ENCODE data around the gene TCEA3.

TCEA3 gene

DNA sequence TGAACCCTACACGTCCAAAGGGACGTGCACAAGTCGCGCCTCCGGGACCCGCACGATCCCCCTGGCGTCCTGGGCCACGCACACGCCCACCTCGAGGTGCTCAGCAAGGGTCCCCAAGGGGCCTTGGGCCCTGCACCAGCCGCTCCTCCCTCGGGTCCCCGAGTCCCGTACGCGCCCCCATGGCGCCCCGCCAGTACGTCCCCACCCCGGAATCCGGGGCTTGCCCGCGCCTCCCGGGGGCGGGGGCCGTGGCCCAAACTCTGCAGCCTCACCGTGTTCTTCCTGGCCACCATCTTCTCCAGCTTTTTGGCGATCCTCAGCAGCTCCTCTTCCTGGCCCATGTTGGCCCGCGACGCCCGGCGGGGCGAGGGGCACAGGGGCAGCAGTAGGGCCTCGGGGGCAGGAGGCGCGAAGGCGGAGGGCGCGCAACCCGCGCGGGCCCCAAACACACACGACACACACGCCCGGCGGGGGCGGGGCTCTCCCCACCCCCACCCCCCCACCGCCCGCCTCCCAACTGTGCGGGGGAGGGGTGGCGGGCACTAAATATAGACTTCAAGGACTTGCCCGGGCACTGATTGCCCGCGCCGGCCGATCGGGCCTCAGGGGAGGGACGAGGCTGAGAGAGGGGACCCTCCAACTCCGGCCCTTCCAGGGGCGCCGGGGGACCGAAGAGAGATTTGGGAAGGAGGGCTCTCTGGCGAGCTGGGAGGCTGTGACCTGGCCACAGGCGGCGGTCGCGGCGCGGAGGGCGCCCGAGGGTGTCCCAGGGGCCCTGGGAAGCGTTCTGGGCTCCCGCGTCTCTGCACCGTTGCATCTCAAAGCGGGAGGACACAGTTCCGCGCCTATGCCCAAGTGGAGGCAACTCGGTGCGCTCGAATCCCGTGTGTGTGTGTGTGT, at the start of gene TCEA3:
TSS of gene TCEA3 (minus strand) at position 456 of the 900 bp plus-strand sequence. CDS start at position 341, 115 bp downstream.
- peak within 1 kb of the TSS; percentile 96 for H3K4me3 ChIP-seq
- H3K27ac ChIP-seq, result peak within 1 kb of the TSS; percentile 74; the same call in 1 of the 2 replicates
- DNase-seq (ENCODE audit: low read depth, low spot score), result no peak
- H3K9me3 ChIP-seq (ENCODE audit: low read depth, low read length), result no peaks in the 10 kb centered on the region
- H3K36me3 ChIP-seq (ENCODE audit: insufficient read depth, low read length), result peaks cover 5% of the 10 kb centered on the region; the same call in 1 of the 2 replicates
- H3K9ac ChIP-seq (ENCODE audit: insufficient read length), result peak within 1 kb of the TSS; percentile 87
- no peak for TF ChIP-seq EZH2 (IDR thresholded peaks at IDR 0.05)
- peak; percentile 52; the same call in 1 of the 2 replicates for TF ChIP-seq POLR2AphosphoS5 (IDR thresholded peaks at IDR 0.05; ENCODE audit: borderline replicate concordance, low read depth, low read length)

DNA sequence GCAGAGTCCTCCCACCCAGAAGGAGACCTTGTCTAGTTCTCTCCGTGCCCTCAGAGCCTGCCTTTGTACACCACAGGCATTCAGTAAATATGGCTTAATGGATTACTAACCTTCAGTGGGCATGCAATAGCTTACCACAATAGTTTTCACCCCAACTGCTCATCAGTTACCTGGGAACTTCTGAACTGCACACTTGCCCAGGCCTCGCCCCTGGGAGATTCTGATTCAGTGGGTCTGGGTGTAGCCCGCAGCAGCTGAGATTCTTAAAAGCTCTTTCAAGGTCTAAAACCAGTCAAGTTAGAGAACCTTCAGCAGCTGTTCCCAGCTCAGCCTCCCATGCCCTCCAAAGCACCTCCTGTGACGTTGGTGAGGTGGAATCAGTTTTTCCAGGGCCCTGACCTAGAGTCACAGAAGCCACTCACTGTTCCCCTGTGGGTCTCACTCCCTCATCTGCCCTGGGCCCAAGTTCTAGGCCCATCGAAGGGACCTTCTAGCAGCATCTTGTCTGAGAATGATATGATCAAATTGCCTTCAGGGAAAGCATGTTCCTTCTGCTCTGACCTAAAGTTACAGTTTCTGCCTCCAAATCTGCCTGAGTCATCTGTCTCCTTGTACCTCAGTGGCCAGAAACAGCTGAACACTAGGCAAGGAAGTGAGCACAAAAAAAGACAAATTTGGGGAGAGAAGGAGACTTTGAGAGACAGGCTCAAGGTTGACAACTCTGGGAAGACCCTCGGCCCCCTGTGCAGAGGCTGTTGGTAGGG, 48.7 kb upstream of the TCEA3 start:
- TF ChIP-seq EZH2 (IDR thresholded peaks at IDR 0.05) (no peak), POLR2AphosphoS5 (IDR thresholded peaks at IDR 0.05; ENCODE audit: borderline replicate concordance, low read depth, low read length) (no peak)
- H3K36me3 ChIP-seq (ENCODE audit: insufficient read depth, low read length), result no peaks in the 10 kb centered on the region
- H3K9ac ChIP-seq (ENCODE audit: insufficient read length), result no peak overlapping the region
- no peak for DNase-seq (ENCODE audit: low read depth, low spot score)
- no peaks in the 10 kb centered on the region for H3K9me3 ChIP-seq (ENCODE audit: low read depth, low read length)
- no peak overlapping the region for H3K4me3 ChIP-seq
- no peak overlapping the region for H3K27ac ChIP-seq

GRCh38 chr1:23472351-23473036, 47.9 kb upstream of the TCEA3 start:
- Histone ChIP-seq H3K9ac (ENCODE audit: insufficient read length) (no peak overlapping the region), H3K4me3 (no peak overlapping the region), H3K36me3 (ENCODE audit: insufficient read depth, low read length) (no peaks in the 10 kb centered on the region), H3K9me3 (ENCODE audit: low read depth, low read length) (no peaks in the 10 kb centered on the region), H3K27ac (no peak overlapping the region)
- TF ChIP-seq EZH2 (IDR thresholded peaks at IDR 0.05) (no peak), POLR2AphosphoS5 (IDR thresholded peaks at IDR 0.05; ENCODE audit: borderline replicate concordance, low read depth, low read length) (no peak), FOXP2 (optimal IDR thresholded peaks at IDR 0.05; ENCODE audit: control extremely low read depth, extremely low read length, insufficient read depth) (no peak)
- no peak for DNase-seq (ENCODE audit: low read depth, low spot score)

- H3K9ac ChIP-seq (ENCODE audit: insufficient read length), result no peak overlapping the region
- no peaks in the 10 kb centered on the region for H3K36me3 ChIP-seq (ENCODE audit: insufficient read depth, low read length)
- H3K9me3 ChIP-seq (ENCODE audit: low read depth, low read length), result no peaks in the 10 kb centered on the region
- TF ChIP-seq POLR2AphosphoS5 (IDR thresholded peaks at IDR 0.05; ENCODE audit: borderline replicate concordance, low read depth, low read length), result no peak
- TF ChIP-seq EZH2 (IDR thresholded peaks at IDR 0.05), result no peak
- TF ChIP-seq FOXP2 (optimal IDR thresholded peaks at IDR 0.05; ENCODE audit: control extremely low read depth, extremely low read length, insufficient read depth), result no peak
- DNase-seq (ENCODE audit: low read depth, low spot score), result no peak
- no peak overlapping the region for H3K4me3 ChIP-seq
- no peak overlapping the region for H3K27ac ChIP-seq
Observed at GRCh38 chr1:23471473-23472075, 47.0 kb upstream of the TCEA3 start.

GRCh38 chr1:23470282-23471070, 45.9 kb upstream of the TCEA3 start:
- no peaks in the 10 kb centered on the region for H3K36me3 ChIP-seq (ENCODE audit: insufficient read depth, low read length)
- no peak overlapping the region for H3K27ac ChIP-seq
- no peak overlapping the region for H3K4me3 ChIP-seq
- no peaks in the 10 kb centered on the region for H3K9me3 ChIP-seq (ENCODE audit: low read depth, low read length)
- no peak overlapping the region for H3K9ac ChIP-seq (ENCODE audit: insufficient read length)
- TF ChIP-seq FOXP2 (optimal IDR thresholded peaks at IDR 0.05; ENCODE audit: control extremely low read depth, extremely low read length, insufficient read depth) (no peak), POLR2AphosphoS5 (IDR thresholded peaks at IDR 0.05; ENCODE audit: borderline replicate concordance, low read depth, low read length) (no peak), EZH2 (IDR thresholded peaks at IDR 0.05) (no peak)
- no peak for DNase-seq (ENCODE audit: low read depth, low spot score)

- TF ChIP-seq POLR2AphosphoS5 (IDR thresholded peaks at IDR 0.05; ENCODE audit: borderline replicate concordance, low read depth, low read length) (no peak), EZH2 (IDR thresholded peaks at IDR 0.05) (no peak), FOXP2 (optimal IDR thresholded peaks at IDR 0.05; ENCODE audit: control extremely low read depth, extremely low read length, insufficient read depth) (no peak)
- DNase-seq (ENCODE audit: low read depth, low spot score), result no peak
- Histone ChIP-seq H3K9ac (ENCODE audit: insufficient read length) (no peak overlapping the region), H3K4me3 (no peak overlapping the region), H3K9me3 (ENCODE audit: low read depth, low read length) (no peaks in the 10 kb centered on the region), H3K36me3 (ENCODE audit: insufficient read depth, low read length) (no peaks in the 10 kb centered on the region), H3K27ac (no peak overlapping the region)
Observed at GRCh38 chr1:23469372-23469982, 44.9 kb upstream of the TCEA3 start.

DNA sequence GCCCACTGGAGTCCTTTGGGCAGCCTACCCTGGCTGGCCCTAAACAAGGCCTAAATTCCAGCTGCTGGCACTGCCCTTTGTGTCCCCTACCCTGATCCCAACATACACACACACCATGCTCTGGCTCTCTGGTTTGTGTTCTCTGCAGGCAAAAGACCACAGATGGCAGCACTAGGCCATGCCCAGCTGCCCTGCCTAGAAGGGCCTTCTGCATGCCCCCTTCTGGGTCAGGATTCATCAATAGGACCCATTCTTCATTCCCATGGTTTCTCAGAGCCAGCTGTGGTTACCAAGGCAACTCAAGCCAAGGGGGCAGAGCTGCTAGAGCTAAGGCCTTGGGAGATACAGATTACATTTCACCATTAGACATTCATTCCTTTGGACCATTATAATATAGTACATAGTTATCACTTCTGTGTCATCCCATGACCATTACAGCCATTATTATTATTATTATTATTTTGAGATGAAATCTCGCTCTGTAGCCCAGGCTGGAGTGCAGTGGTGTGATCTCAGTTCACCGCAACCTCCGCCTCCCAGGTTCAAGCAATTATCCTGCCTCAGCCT, 42.0 kb upstream of the TCEA3 start:
- Histone ChIP-seq H3K9ac (ENCODE audit: insufficient read length) (no peak overlapping the region), H3K4me3 (no peak overlapping the region), H3K36me3 (ENCODE audit: insufficient read depth, low read length) (no peaks in the 10 kb centered on the region), H3K9me3 (ENCODE audit: low read depth, low read length) (no peaks in the 10 kb centered on the region), H3K27ac (no peak overlapping the region)
- no peak for DNase-seq (ENCODE audit: low read depth, low spot score)
- TF ChIP-seq POLR2AphosphoS5 (IDR thresholded peaks at IDR 0.05; ENCODE audit: borderline replicate concordance, low read depth, low read length), result no peak
- TF ChIP-seq EZH2 (IDR thresholded peaks at IDR 0.05), result no peak
- no peak for TF ChIP-seq FOXP2 (optimal IDR thresholded peaks at IDR 0.05; ENCODE audit: control extremely low read depth, extremely low read length, insufficient read depth)

All from SK-N-MC (cell line).